ENCODE measurements around the gene GPRC5C.

The GPRC5C gene

GRCh38 chr17:74432766-74433391 lies 991 bp downstream of the GPRC5C start:
- no peak for DNase-seq (ENCODE audit: low read depth)

DNA sequence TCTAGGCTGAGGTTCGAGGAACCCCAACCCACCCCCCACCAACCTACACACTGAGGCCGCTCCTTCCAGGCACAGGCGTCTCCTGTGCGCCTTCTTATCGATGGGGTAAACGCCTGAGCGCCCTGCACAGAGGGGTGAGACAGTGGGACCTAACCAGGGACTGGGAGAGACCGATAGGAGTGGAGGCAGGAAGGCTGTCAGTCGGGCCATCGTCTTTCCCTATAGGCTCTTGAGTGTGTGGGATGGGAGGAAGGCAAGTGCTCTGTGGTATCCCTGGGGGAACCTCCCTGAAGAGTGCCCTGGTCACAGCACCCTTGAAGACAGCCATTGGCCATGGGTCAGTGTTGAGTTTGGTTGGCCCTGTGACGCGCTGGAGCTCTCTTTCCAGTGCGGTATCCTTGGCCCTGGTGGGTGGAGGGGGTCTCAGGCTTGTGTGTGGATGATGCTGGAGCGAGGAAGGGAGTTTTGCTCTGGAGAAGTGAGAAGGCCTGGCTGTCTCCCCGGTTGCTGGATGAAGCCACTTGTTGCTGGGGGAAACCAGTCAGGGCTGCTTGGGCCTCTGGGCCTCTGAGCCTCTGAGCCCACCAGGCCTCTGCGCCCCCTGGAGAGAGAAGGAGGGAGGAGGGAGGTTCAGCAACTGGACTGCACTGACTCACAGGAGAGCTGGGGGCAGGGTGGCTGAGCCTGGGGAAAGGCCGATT lies 1.7 kb downstream of the GPRC5C start:
- no peak for DNase-seq (ENCODE audit: low read depth)

- DNase-seq (ENCODE audit: low read depth): no peak
These were observed 4.0 kb downstream of the GPRC5C start for GRCh38 chr17:74435775-74436359.

DNA sequence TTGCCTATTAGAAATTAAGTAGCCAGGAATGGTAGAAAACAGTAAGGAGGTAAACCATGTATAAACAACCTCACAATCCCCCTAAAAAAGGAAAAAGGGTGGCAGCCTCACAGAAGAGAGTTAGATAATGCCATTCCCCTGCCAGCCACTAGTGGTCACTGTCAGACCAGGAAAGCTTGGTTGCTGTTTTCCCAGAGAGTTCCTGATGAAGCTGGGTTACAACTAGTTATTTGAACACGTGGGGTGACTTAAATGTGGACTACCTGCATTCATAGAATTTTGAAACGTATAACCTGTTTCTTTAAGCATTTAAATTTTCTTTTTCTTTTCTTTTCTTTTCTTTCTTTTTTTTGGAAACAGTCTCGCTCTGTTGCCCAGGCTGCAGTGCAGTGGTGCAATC lies 5.8 kb downstream of the GPRC5C start:
- no peak for DNase-seq (ENCODE audit: low read depth)

- no peak for DNase-seq (ENCODE audit: low read depth)
These were observed 8.0 kb downstream of the GPRC5C start for GRCh38 chr17:74439691-74440567.

- DNase-seq (ENCODE audit: low read depth): no peak
These were observed 9.6 kb downstream of the GPRC5C start for GRCh38 chr17:74441537-74441936.

GRCh38 chr17:74442291-74442669 lies 10.4 kb downstream of the GPRC5C start:
- no peak for DNase-seq (ENCODE audit: low read depth)

DNA sequence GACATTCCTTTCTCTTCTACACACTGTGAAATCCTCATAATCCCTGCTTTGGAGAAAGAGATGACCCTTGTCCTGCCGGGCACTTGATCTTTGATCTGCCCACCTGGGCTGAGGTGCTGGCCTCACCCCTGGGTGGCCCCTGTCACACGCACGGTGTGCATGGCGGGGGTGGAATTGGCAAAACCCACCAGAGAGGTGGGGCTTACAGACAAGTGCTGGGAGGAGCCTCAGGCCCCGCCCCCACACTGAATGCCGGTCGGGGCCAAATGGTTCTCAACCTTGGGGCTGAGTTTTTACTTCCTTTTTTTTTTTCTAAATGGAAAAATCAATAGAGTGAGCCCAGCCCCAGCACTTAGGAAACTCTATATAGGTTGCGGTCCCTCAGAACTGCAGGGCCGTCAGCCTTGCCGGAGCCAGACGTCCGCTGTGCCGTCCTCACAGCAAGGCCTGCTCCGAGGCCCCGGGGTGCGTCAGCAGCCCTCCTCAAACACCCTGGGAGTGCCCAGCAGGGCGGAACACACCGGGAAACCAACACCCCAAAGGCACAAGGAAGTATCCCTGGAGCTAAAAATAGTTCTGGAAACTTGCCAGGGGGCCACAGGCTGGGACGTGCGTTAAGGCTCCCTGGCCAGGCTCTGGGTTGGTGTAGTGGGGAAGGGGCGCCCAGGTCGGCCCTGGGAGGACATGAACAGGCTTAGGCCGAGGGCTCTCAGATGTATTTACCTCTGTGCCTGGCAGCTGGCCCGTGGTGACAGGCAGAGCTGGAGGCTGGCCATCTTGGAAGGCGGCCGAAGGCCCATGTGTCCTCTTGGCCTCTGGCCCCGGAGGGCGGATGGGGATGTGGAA lies 11.0 kb downstream of the GPRC5C start:
- no peak for DNase-seq (ENCODE audit: low read depth)

GRCh38 chr17:74443516-74444296 lies 11.8 kb downstream of the GPRC5C start:
- DNase-seq (ENCODE audit: low read depth): no peak

DNA sequence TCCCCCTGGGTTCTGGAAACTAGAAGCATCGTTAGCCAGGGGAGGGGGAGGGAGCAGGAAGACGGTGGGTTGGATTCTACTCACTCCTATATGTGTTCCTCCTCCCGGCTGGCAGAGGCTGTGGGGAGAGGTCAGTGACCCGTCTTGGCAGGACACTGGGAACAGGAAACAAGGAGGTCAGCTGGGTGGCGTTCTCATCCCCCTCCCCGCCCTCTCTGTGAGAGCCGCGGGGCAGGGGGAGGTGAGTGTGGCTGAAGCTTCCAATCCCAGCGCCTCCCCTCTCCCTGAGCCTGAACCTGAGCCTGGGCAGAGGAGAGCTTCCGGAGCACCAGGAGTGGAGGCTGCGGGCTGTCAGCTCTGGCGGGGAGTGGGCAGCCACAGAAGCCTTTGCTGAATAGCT lies 12.5 kb downstream of the GPRC5C start:
- DNase-seq (ENCODE audit: low read depth): no peak

- DNase-seq (ENCODE audit: low read depth): no peak
These were observed 13.3 kb downstream of the GPRC5C start for GRCh38 chr17:74445158-74445557.

- no peak for DNase-seq (ENCODE audit: low read depth)
These were observed 14.9 kb downstream of the GPRC5C start for GRCh38 chr17:74446551-74447500.

DNA sequence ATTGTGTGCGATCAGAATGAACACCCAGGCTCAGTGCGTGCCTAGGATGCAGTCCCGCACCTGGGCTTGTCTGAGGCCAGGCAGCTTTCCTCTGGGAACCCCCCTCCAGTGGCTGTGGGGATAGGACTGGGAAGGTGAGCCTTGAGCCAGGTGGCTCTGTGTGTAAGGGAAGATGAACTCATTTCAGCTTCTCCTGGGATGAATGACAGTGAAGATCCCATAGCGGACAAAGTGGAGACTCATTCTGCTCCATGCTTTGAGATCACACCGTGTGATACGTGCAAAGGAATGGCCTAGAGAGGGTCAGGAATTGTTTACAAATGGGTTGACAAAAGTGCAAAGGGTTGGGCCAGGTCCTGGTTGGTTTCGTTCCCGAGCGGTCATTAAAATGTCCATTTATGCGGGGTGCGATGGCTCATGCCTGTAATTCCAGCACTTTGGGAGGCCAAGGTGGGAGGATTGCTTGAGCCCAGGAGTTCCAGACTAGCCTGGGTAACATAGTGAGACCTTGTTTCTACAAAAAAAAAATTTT lies 15.8 kb downstream of the GPRC5C start:
- DNase-seq (ENCODE audit: low read depth): no peak

GRCh38 chr17:74448756-74449155 lies 16.9 kb downstream of the GPRC5C start:
- DNase-seq (ENCODE audit: low read depth): no peak

GRCh38 chr17:74449306-74449705 lies 17.4 kb downstream of the GPRC5C start:
- no peak for DNase-seq (ENCODE audit: low read depth)

DNA sequence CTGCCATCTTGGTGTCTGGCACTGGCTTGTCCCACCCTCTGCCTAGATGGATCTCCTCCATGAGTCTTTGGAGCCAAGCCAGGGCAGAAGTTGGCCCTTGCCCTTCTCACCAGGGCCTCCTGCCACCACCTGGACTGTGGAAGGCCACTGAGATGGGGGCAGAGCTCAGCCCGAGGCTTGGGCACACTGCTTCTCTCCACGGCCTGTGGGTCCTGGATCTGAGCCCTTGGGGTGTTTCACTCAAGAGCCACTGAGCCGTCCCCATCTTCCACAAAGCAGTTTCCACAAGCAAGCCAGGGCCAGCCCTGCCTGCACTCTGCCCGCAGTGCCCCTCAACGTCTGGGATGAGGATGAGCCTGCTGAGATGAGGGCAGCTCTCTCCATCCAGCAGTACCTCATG lies 17.9 kb downstream of the GPRC5C start:
- no peak for DNase-seq (ENCODE audit: low read depth)

GRCh38 chr17:74450231-74450630 lies 18.3 kb downstream of the GPRC5C start:
- DNase-seq (ENCODE audit: low read depth): no peak

GRCh38 chr17:74450925-74451403 lies 19.1 kb downstream of the GPRC5C start:
- DNase-seq (ENCODE audit: low read depth): no peak

- no peak for DNase-seq (ENCODE audit: low read depth)
These were observed 19.7 kb downstream of the GPRC5C start for GRCh38 chr17:74451557-74451956.
